ENCODE results near the gene GK.
A peak's percentile ranks its signal among the peaks of the same experiment; 100 is the strongest.
"Not testable (repeated sequence)": the region's sequence is repeated elsewhere in the genome, so short reads cannot be mapped to it uniquely, and the experiment has no call there.

Gene GK

GRCh38 chrX:30652527-30653414 is 452 bp upstream of the GK start:
- peak; percentile 96 for FAIRE-seq
- DNase-seq (ENCODE audit: extremely low spot score, insufficient read length, low read depth), result peak; percentile 71

GRCh38 chrX:30654386-30654785 is 1.2 kb downstream of the GK start:
- not testable (repeated sequence) for DNase-seq (ENCODE audit: extremely low spot score, insufficient read length, low read depth); FAIRE-seq

- no peak for DNase-seq (ENCODE audit: extremely low spot score, insufficient read length, low read depth)
- FAIRE-seq, result no peak
Observed at GRCh38 chrX:30654989-30655607, 1.9 kb downstream of the GK start.

GRCh38 chrX:30655991-30656390 is 2.8 kb downstream of the GK start:
- DNase-seq (ENCODE audit: extremely low spot score, insufficient read length, low read depth), result no peak
- no peak for FAIRE-seq

GRCh38 chrX:30657196-30658161 is 4.3 kb downstream of the GK start:
- no peak for DNase-seq (ENCODE audit: extremely low spot score, insufficient read length, low read depth)
- no peak for FAIRE-seq

GRCh38 chrX:30659421-30659820 is 6.2 kb downstream of the GK start:
- FAIRE-seq (no peak), DNase-seq (ENCODE audit: extremely low spot score, insufficient read length, low read depth) (no peak)

- DNase-seq (ENCODE audit: extremely low spot score, insufficient read length, low read depth) (no peak), FAIRE-seq (no peak)
Observed at GRCh38 chrX:30661228-30661627, 8.0 kb downstream of the GK start.

- no peak for FAIRE-seq
- DNase-seq (ENCODE audit: extremely low spot score, insufficient read length, low read depth), result no peak
Observed at GRCh38 chrX:30663322-30663721, 10.1 kb downstream of the GK start.

- no peak for FAIRE-seq
- DNase-seq (ENCODE audit: extremely low spot score, insufficient read length, low read depth), result no peak
Observed at GRCh38 chrX:30665471-30665870, 12.2 kb downstream of the GK start.

GRCh38 chrX:30666094-30666493 is 12.9 kb downstream of the GK start:
- DNase-seq (ENCODE audit: extremely low spot score, insufficient read length, low read depth), result no peak
- no peak for FAIRE-seq

GRCh38 chrX:30668581-30668980 is 15.4 kb downstream of the GK start:
- DNase-seq (ENCODE audit: extremely low spot score, insufficient read length, low read depth) (no peak), FAIRE-seq (peak; percentile 36)

GRCh38 chrX:30671189-30671588 is 18.0 kb downstream of the GK start:
- DNase-seq (ENCODE audit: extremely low spot score, insufficient read length, low read depth); FAIRE-seq: not testable (repeated sequence)

GRCh38 chrX:30673127-30673796 is 20.0 kb downstream of the GK start:
- no peak for FAIRE-seq
- DNase-seq (ENCODE audit: extremely low spot score, insufficient read length, low read depth), result no peak

- no peak for DNase-seq (ENCODE audit: extremely low spot score, insufficient read length, low read depth)
- FAIRE-seq, result peak; percentile 36
Observed at GRCh38 chrX:30673884-30674598, 20.8 kb downstream of the GK start.

GRCh38 chrX:30674799-30675198 is 21.6 kb downstream of the GK start:
- FAIRE-seq (peak; percentile 12), DNase-seq (ENCODE audit: extremely low spot score, insufficient read length, low read depth) (no peak)

GRCh38 chrX:30679369-30679768 is 26.1 kb downstream of the GK start:
- no peak for DNase-seq (ENCODE audit: extremely low spot score, insufficient read length, low read depth)
- no peak for FAIRE-seq

GRCh38 chrX:30680618-30681017 is 27.4 kb downstream of the GK start:
- FAIRE-seq (no peak), DNase-seq (ENCODE audit: extremely low spot score, insufficient read length, low read depth) (no peak)

- no peak for FAIRE-seq
Observed at GRCh38 chrX:30688641-30689040, 35.4 kb downstream of the GK start.

GRCh38 chrX:30689116-30689515 is 35.9 kb downstream of the GK start:
- no peak for FAIRE-seq
- no peak for DNase-seq (ENCODE audit: extremely low spot score, insufficient read length, low read depth)

More at GRCh38 chrX:30688641-30689040, 35.4 kb downstream of the GK start:
- DNase-seq (ENCODE audit: extremely low spot score, insufficient read length, low read depth), result no peak

Data from GM18507 (cell line).